GM12878 (cell line): ENCODE data around the gene MYH7. TPM values are rescaled to one million over a fixed set of nuclear protein-coding genes. Genes with fewer than 3 reads are reported as not detected.

ENCODE experiments used
- BMI1 ChIP-seq: fragments of 450-650 bp; IDR thresholded peaks from 2 replicates; pipeline ENCODE4 v1.6.1; 2016; ENCODE audit warnings: mild to moderate bottlenecking, moderate library complexity, borderline replicate concordance
- E4F1 ChIP-seq: fragments of 450-650 bp; IDR thresholded peaks from 2 replicates; pipeline ENCODE4 v1.6.1; 2018; ENCODE audit warnings: borderline replicate concordance, mild to moderate bottlenecking; ENCODE audit not compliant: partially characterized antibody
- IKZF1 ChIP-seq: fragments of 450-650 bp; conservative IDR thresholded peaks from 2 replicates; pipeline ENCODE4 v1.6.1; 2017; ENCODE audit warnings: antibody characterized with exemption, mild to moderate bottlenecking
- PAX5 ChIP-seq: IDR thresholded peaks from 2 replicates; pipeline ENCODE4 v1.6.1; 2011; ENCODE audit warnings: low read depth, low read length, borderline replicate concordance
- SIX5 ChIP-seq: IDR thresholded peaks from 2 replicates; pipeline ENCODE4 v1.6.1; 2011; ENCODE audit warnings: mild to moderate bottlenecking, low read depth, low read length, moderate library complexity; ENCODE audit not compliant: severe bottlenecking
- TCF12 ChIP-seq: IDR thresholded peaks from 2 replicates; pipeline ENCODE4 v1.6.1; 2011; ENCODE audit warnings: low read depth, mild to moderate bottlenecking, low read length
- USF1 ChIP-seq: IDR thresholded peaks from 2 replicates; pipeline ENCODE4 v1.6.1; 2011; ENCODE audit warnings: borderline replicate concordance, low read depth, mild to moderate bottlenecking, moderate library complexity, mixed read lengths, low read length; ENCODE audit not compliant: insufficient read depth; ENCODE audit errors: extremely low read length
- YBX1 ChIP-seq: fragments of 450-650 bp; IDR thresholded peaks from 2 replicates; pipeline ENCODE4 v1.6.1; 2016; ENCODE audit warnings: antibody characterized with exemption
- polyA plus RNA-seq, 11 experiments: library from polyadenylated mRNA; depleted of rRNA in 4 of 11; unstranded in 6 of 11; stranded (reverse) in 5 of 11; fragments of >200 nt; fragmentation: Nextera tagmentation in 4 of 11; fragmentation: Illumina TruSeq in 1 of 11; extraction: Ambion mirVana in 4 of 11; extraction: Trizol in 1 of 11; gene quantifications; 1 replicate in 1 of 11; 2 replicates in 10 of 11; pipeline versions ENCODE4 v1.2.1 to v1.2.3, GENCODE V29; 2011 to 2016; ENCODE audit warnings: inconsistent platforms in 2 of 11, missing spikeins in 2 of 11, low read depth in 1 of 11
- total RNA-seq, 4 experiments: library from RNA; depleted of rRNA in 3 of 4; stranded (reverse); fragments of >200 nt in 3 of 4; fragmentation: Illumina TruSeq in 1 of 4; extraction: Trizol in 1 of 4; gene quantifications; 2 replicates each; pipeline versions ENCODE4 v1.2.1 to v1.2.3, GENCODE V29; 2013 to 2021
- TF ChIP-seq, protein P1 (sequence below): fragments of 450-650 bp; IDR thresholded peaks from 2 replicates; pipeline ENCODE4 v1.6.1; 2014; ENCODE audit warnings: mild to moderate bottlenecking
- TF ChIP-seq, protein P2 (sequence below): IDR thresholded peaks from 2 replicates; pipeline ENCODE4 v1.6.1; 2012; ENCODE audit warnings: low read depth, low read length, improper control_type of control experiment

MYH7 gene
- total and polyA plus RNA-seq, 10 of the 15 experiments (the other 5 are each of a cell fraction or from before 2014, with no cell fraction given) = 0.04 to 0.10 (median 0.05) TPM; not detected in 4

DNA sequence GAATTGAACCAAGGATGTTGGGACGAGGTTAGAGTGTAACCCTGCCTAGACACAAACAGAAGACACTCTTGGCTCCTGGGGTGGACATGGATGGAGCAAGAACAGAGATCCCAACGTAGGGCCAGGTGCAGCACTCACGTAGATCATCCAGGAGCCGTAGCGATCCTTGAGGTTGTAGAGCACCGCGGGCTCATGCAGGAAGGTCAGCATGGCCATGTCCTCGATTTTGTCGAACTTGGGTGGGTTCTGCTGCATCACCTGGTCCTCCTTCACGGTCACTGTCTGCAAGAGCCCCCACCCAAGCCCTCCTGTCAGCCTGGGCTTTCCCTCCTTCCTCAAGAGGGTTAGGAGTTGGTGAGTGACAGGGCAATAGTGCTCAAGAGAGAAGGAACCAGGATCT is 2.5 kb downstream of the MYH7 start (continued):
- TF ChIP-seq E4F1 = no peak
- TF ChIP-seq, protein P1, sequence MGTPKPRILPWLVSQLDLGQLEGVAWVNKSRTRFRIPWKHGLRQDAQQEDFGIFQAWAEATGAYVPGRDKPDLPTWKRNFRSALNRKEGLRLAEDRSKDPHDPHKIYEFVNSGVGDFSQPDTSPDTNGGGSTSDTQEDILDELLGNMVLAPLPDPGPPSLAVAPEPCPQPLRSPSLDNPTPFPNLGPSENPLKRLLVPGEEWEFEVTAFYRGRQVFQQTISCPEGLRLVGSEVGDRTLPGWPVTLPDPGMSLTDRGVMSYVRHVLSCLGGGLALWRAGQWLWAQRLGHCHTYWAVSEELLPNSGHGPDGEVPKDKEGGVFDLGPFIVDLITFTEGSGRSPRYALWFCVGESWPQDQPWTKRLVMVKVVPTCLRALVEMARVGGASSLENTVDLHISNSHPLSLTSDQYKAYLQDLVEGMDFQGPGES = no peak
- TF ChIP-seq TCF12 = no peak
- no peak for TF ChIP-seq BMI1
- TF ChIP-seq, protein P2, sequence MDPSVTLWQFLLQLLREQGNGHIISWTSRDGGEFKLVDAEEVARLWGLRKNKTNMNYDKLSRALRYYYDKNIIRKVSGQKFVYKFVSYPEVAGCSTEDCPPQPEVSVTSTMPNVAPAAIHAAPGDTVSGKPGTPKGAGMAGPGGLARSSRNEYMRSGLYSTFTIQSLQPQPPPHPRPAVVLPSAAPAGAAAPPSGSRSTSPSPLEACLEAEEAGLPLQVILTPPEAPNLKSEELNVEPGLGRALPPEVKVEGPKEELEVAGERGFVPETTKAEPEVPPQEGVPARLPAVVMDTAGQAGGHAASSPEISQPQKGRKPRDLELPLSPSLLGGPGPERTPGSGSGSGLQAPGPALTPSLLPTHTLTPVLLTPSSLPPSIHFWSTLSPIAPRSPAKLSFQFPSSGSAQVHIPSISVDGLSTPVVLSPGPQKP = no peak
- no peak for TF ChIP-seq YBX1
- no peak for TF ChIP-seq IKZF1
- TF ChIP-seq SIX5 = no peak
- no peak for TF ChIP-seq PAX5
- TF ChIP-seq USF1 = no peak
